ENCODE data around the gene OR2G3. TPM values are rescaled to one million over a fixed set of nuclear protein-coding genes. Genes with fewer than 3 reads are reported as not detected.

The OR2G3 gene
- total and polyA plus RNA-seq, 2 of the 8 experiments (the other 6 are each of a cell fraction or from before 2014, with no cell fraction given) = not detected

GRCh38 chr1:247627951-247628350 is 22.6 kb downstream of the OR2G3 start:
- Histone ChIP-seq H4K20me1 (replicated peaks in 1 of 2; ENCODE audit: control insufficient read depth in 1 of 2, insufficient read depth in 2 of 2, low read length in 2 of 2) (no peaks in the 10 kb centered on the region), H3K23me2 (ENCODE audit: low read depth, low read length) (no peaks in the 10 kb centered on the region), H2BK5ac (ENCODE audit: low read depth, low read length) (no peak overlapping the region), H3K27ac (ENCODE audit: low read depth, low read length) (no peak overlapping the region), H4K8ac (ENCODE audit: extremely low read depth, insufficient read depth, low read length) (no peak overlapping the region), H2BK120ac (replicated peaks; ENCODE audit: low read depth, low read length) (no peak overlapping the region), H2AK5ac (ENCODE audit: low read depth, low read length) (no peak overlapping the region), H3K79me1 (ENCODE audit: low read depth, low read length) (no peaks in the 10 kb centered on the region), H3K36me3 (ENCODE audit: control insufficient read depth in 2 of 4, insufficient read depth in 4 of 4, low read length in 3 of 4) (no peaks in the 10 kb centered on the region), H3K27me3 (replicated peaks in 1 of 4; ENCODE audit: control insufficient read depth in 3 of 4, extremely low read depth in 1 of 4, insufficient read depth in 3 of 4, low read length in 3 of 4) (no peaks in the 10 kb centered on the region), H3K9me3 (ENCODE audit: insufficient read depth in 2 of 2, low read depth in 1 of 2, low read length in 1 of 2) (peaks cover 16% of the 10 kb centered on the region in 2 experiments; a peak in 2 of 4 replicates), H3K23ac (ENCODE audit: insufficient read length) (no peak overlapping the region), H2BK20ac (ENCODE audit: low read length) (no peak overlapping the region), H3K18ac (ENCODE audit: extremely low read depth, low read length) (no peak overlapping the region), H2BK12ac (ENCODE audit: low read depth, low read length) (no peak overlapping the region), H3K4me3 (ENCODE audit: extremely low read depth in 1 of 4, insufficient read depth in 2 of 4, low read depth in 3 of 4, low read length in 4 of 4) (no peak overlapping the region), H4K91ac (replicated peaks; ENCODE audit: insufficient read length, low read length) (no peak overlapping the region), H3K4ac (replicated peaks; ENCODE audit: insufficient read length, low read depth, low read length) (no peak overlapping the region), H2AFZ (ENCODE audit: low read length) (no peak overlapping the region), H3K79me2 (ENCODE audit: control insufficient read depth in 1 of 2, insufficient read depth in 2 of 2, low read length in 2 of 2) (no peaks in the 10 kb centered on the region), H3K9ac (replicated peaks in 1 of 4; ENCODE audit: extremely low read depth in 1 of 4, low read depth in 3 of 4, low read length in 3 of 4) (no peak overlapping the region), H3K4me2 (ENCODE audit: insufficient read depth in 1 of 2, low read depth in 2 of 2, low read length in 2 of 2) (no peak overlapping the region), H2BK15ac (ENCODE audit: low read length) (no peak overlapping the region), H3K14ac (ENCODE audit: insufficient read length) (no peak overlapping the region), H3K4me1 (replicated peaks in 1 of 4; ENCODE audit: control insufficient read depth in 3 of 4, insufficient read depth in 4 of 4, low read length in 3 of 4) (no peaks in the 10 kb centered on the region), H3K56ac (replicated peaks; ENCODE audit: insufficient read length, low read depth, low read length) (no peak overlapping the region), H4K5ac (ENCODE audit: insufficient read length, low read depth, low read length) (no peak overlapping the region)
- FAIRE-seq = no peak
- DNase-seq (ENCODE audit: low read depth in 1 of 2, low spot score in 2 of 2) = no peak
- POLR2A ChIA-PET (ENCODE audit: partially characterized antibody) = no interaction called here
- 52% methylated on average over 3 of the region's 3 CpGs; no CpG with 5 or more reads in 1 of the 2 experiments for WGBS, 2 experiments (ENCODE audit: extremely low coverage in 1 of 2, insufficient coverage in 1 of 2, insufficient read length in 1 of 2, insufficient replicate concordance in 2 of 2, low coverage in 1 of 2, low lambda C conversion rate in 2 of 2, missing lambda C conversion rate in 1 of 2)
- CTCF ChIA-PET (ENCODE audit: partially characterized antibody) = interaction anchor here (1.0 kb wide), 1 partner anchor 10 kb away, joined by 3 read pairs; no protein-coding TSS in a partner anchor
- TF ChIP-seq TBP (IDR thresholded peaks at IDR 0.05; ENCODE audit: low read depth, low read length) (no peak), TAF1 (IDR thresholded peaks at IDR 0.05; ENCODE audit: low read depth, low read length) (no peak), BACH1 (IDR thresholded peaks at IDR 0.05; ENCODE audit: low read length) (no peak), SUZ12 (IDR thresholded peaks at IDR 0.05; ENCODE audit: low read length) (no peak), USF2 (IDR thresholded peaks at IDR 0.05; ENCODE audit: low read length) (no peak), KDM5A (IDR thresholded peaks at IDR 0.05; ENCODE audit: low read length) (no peak), SP1 (IDR thresholded peaks at IDR 0.05; ENCODE audit: low read depth, low read length) (no peak), GABPA (IDR thresholded peaks at IDR 0.05; ENCODE audit: borderline replicate concordance, insufficient read depth, low read length) (no peak), CHD2 (IDR thresholded peaks at IDR 0.05; ENCODE audit: low read length) (no peak), POLR2AphosphoS5 (IDR thresholded peaks at IDR 0.05; ENCODE audit: low read depth, low read length) (no peak), PHF8 (conservative IDR thresholded peaks at IDR 0.05; ENCODE audit: low read depth, low read length) (no peak), CREB1 (IDR thresholded peaks at IDR 0.05) (no peak), RNF2 (IDR thresholded peaks at IDR 0.05; ENCODE audit: borderline replicate concordance, low read depth, low read length, missing control alignments, poor library complexity, severe bottlenecking) (no peak), SAP30 (IDR thresholded peaks at IDR 0.05; ENCODE audit: insufficient read depth, insufficient replicate concordance, low read length) (no peak)

Measured in H1 (cell line).